ENCODE measurements around the gene SOX2. TPM values are rescaled to one million over a fixed set of nuclear protein-coding genes. Genes with fewer than 3 reads are reported as not detected.

SOX2 gene
- total RNA-seq, 1 donor from 2014 or later, result 2.9 TPM

DNA sequence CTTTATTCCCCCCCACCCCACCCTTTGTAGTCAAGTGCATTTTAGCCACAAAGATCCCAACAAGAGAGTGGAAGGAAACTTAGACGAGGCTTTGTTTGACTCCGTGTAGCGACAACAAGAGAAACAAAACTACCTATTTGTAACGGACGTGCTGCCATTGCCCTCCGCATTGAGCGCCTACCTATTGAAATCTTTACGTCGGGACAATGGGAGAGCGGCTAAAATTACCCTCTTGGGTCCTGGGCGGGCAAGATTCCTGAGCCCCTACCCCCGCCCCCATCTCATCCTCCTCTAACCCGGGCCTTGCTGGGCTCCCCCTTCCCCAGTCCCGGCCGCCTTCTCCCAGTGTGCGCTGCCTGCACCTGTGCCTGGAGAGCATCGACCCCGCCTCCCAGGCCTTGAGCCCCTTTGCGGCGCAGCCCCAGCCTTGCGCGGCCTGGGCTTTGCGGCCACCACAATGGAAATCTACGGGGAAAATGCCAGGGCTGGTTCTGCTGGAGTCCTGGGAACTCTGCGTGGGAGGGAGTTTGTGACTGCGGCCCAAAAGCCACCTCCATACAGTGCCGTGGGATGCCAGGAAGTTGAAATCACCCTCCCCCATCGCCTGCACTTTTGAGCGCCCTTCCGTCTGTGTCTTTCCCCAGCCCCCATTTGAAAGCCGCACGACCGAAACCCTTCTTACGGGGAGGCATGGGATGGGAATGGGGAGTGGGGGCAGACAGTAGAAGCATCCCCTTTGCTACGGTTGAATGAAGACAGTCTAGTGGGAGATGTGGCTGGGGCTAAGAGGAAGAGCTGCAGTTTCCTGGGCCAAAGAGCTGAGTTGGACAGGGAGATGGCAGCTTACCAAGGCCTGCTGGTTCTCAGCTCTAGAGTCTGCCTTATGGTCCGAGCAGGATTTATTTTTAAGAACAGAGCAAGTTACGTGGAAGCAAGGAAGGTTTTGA, 1.1 kb upstream of the SOX2 start:
- intact Hi-C loops (cut with DNase I), result loop anchor here (5.0 to 10.0 kb wide), 2 partner anchors 544 to 972 kb away; no protein-coding TSS in a partner anchor
- peaks cover 25% of the 10 kb centered on the region for H3K4me1 ChIP-seq
- no peaks in the 10 kb centered on the region for H3K36me3 ChIP-seq
- H3K9me3 ChIP-seq, result no peaks in the 10 kb centered on the region
- no peak overlapping the region for H3K27ac ChIP-seq
- H3K4me3 ChIP-seq, result peak overlapping the region in 1 of 2 donors; percentile 48
- H3K27me3 ChIP-seq, result peaks cover 8% of the 10 kb centered on the region
- TF ChIP-seq POLR2AphosphoS5 (IDR thresholded peaks at IDR 0.05; ENCODE audit: insufficient read depth in 1 of 2, low read depth in 1 of 2) (no peak), POLR2A (IDR thresholded peaks at IDR 0.05) (no peak)
- TF ChIP-seq, protein P1, sequence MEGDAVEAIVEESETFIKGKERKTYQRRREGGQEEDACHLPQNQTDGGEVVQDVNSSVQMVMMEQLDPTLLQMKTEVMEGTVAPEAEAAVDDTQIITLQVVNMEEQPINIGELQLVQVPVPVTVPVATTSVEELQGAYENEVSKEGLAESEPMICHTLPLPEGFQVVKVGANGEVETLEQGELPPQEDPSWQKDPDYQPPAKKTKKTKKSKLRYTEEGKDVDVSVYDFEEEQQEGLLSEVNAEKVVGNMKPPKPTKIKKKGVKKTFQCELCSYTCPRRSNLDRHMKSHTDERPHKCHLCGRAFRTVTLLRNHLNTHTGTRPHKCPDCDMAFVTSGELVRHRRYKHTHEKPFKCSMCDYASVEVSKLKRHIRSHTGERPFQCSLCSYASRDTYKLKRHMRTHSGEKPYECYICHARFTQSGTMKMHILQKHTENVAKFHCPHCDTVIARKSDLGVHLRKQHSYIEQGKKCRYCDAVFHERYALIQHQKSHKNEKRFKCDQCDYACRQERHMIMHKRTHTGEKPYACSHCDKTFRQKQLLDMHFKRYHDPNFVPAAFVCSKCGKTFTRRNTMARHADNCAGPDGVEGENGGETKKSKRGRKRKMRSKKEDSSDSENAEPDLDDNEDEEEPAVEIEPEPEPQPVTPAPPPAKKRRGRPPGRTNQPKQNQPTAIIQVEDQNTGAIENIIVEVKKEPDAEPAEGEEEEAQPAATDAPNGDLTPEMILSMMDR (IDR thresholded peaks at IDR 0.05), result no peak
- no peak for DNase-seq (ENCODE audit: extremely low spot score in 2 of 2)

GRCh38 chr3:181712226-181712552, 464 bp downstream of the SOX2 start:
- TF ChIP-seq POLR2AphosphoS5 (IDR thresholded peaks at IDR 0.05; ENCODE audit: insufficient read depth in 1 of 2, low read depth in 1 of 2), result no peak
- TF ChIP-seq, protein P1 (IDR thresholded peaks at IDR 0.05), result no peak
- no peak for TF ChIP-seq POLR2A (IDR thresholded peaks at IDR 0.05)
- Histone ChIP-seq H3K9me3 (no peaks in the 10 kb centered on the region), H3K4me1 (peaks cover 25% of the 10 kb centered on the region), H3K4me3 (peak overlapping the region; percentile 26 to 48), H3K27me3 (peaks cover 11% of the 10 kb centered on the region), H3K27ac (peak overlapping the region; percentile 62), H3K36me3 (no peaks in the 10 kb centered on the region)
- intact Hi-C loops (cut with DNase I), result loop anchor here (5.0 to 10.0 kb wide), 2 partner anchors 543 to 970 kb away; no protein-coding TSS in a partner anchor
- no peak for DNase-seq (ENCODE audit: extremely low spot score in 2 of 2)

DNA sequence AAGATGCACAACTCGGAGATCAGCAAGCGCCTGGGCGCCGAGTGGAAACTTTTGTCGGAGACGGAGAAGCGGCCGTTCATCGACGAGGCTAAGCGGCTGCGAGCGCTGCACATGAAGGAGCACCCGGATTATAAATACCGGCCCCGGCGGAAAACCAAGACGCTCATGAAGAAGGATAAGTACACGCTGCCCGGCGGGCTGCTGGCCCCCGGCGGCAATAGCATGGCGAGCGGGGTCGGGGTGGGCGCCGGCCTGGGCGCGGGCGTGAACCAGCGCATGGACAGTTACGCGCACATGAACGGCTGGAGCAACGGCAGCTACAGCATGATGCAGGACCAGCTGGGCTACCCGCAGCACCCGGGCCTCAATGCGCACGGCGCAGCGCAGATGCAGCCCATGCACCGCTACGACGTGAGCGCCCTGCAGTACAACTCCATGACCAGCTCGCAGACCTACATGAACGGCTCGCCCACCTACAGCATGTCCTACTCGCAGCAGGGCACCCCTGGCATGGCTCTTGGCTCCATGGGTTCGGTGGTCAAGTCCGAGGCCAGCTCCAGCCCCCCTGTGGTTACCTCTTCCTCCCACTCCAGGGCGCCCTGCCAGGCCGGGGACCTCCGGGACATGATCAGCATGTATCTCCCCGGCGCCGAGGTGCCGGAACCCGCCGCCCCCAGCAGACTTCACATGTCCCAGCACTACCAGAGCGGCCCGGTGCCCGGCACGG, 991 bp downstream of the SOX2 start:
- peak overlapping the region; percentile 26 to 48 for H3K4me3 ChIP-seq

DNA sequence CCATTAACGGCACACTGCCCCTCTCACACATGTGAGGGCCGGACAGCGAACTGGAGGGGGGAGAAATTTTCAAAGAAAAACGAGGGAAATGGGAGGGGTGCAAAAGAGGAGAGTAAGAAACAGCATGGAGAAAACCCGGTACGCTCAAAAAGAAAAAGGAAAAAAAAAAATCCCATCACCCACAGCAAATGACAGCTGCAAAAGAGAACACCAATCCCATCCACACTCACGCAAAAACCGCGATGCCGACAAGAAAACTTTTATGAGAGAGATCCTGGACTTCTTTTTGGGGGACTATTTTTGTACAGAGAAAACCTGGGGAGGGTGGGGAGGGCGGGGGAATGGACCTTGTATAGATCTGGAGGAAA, 1.5 kb downstream of the SOX2 start:
- DNase-seq (ENCODE audit: extremely low spot score in 2 of 2), result no peak
- H3K4me3 ChIP-seq, result peak overlapping the region; percentile 26 to 48
- intact Hi-C loops (cut with DNase I), result loop anchor here (5.0 to 10.0 kb wide), 2 partner anchors 542 to 969 kb away; no protein-coding TSS in a partner anchor
- peaks cover 11% of the 10 kb centered on the region for H3K27me3 ChIP-seq
- H3K36me3 ChIP-seq, result no peaks in the 10 kb centered on the region
- H3K9me3 ChIP-seq, result no peaks in the 10 kb centered on the region
- H3K27ac ChIP-seq, result peak overlapping the region; percentile 62
- TF ChIP-seq POLR2A (IDR thresholded peaks at IDR 0.05), result no peak
- TF ChIP-seq, protein P1 (IDR thresholded peaks at IDR 0.05), result no peak
- TF ChIP-seq POLR2AphosphoS5 (IDR thresholded peaks at IDR 0.05; ENCODE audit: insufficient read depth in 1 of 2, low read depth in 1 of 2), result no peak
- peaks cover 25% of the 10 kb centered on the region for H3K4me1 ChIP-seq

More for the DNA sequence above, 991 bp downstream of the SOX2 start:
- H3K4me1 ChIP-seq, result peaks cover 25% of the 10 kb centered on the region
- peaks cover 11% of the 10 kb centered on the region for H3K27me3 ChIP-seq
- H3K36me3 ChIP-seq, result no peaks in the 10 kb centered on the region
- DNase-seq (ENCODE audit: extremely low spot score in 2 of 2), result no peak
- intact Hi-C loops (cut with DNase I), result loop anchor here (5.0 to 10.0 kb wide), 2 partner anchors 542 to 970 kb away; no protein-coding TSS in a partner anchor
- peak overlapping the region; percentile 62 for H3K27ac ChIP-seq
- TF ChIP-seq POLR2AphosphoS5 (IDR thresholded peaks at IDR 0.05; ENCODE audit: insufficient read depth in 1 of 2, low read depth in 1 of 2), result no peak
- TF ChIP-seq, protein P1 (IDR thresholded peaks at IDR 0.05), result no peak
- no peak for TF ChIP-seq POLR2A (IDR thresholded peaks at IDR 0.05)
- H3K9me3 ChIP-seq, result no peaks in the 10 kb centered on the region
